GM18520 (cell line): Measurements from ENCODE around the gene OPTC.
"Not testable (repeated sequence)": the region's sequence is repeated elsewhere in the genome, so short reads cannot be mapped to it uniquely, and the experiment has no call there.

ENCODE experiments used
- ATAC-seq: cut with Tn5 transposase; IDR thresholded peaks from one replicate; pipeline ENCODE4 v1.9.1; 2021; ENCODE audit not compliant: unreplicated experiment

The OPTC gene, protein sequence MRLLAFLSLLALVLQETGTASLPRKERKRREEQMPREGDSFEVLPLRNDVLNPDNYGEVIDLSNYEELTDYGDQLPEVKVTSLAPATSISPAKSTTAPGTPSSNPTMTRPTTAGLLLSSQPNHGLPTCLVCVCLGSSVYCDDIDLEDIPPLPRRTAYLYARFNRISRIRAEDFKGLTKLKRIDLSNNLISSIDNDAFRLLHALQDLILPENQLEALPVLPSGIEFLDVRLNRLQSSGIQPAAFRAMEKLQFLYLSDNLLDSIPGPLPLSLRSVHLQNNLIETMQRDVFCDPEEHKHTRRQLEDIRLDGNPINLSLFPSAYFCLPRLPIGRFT

DNA sequence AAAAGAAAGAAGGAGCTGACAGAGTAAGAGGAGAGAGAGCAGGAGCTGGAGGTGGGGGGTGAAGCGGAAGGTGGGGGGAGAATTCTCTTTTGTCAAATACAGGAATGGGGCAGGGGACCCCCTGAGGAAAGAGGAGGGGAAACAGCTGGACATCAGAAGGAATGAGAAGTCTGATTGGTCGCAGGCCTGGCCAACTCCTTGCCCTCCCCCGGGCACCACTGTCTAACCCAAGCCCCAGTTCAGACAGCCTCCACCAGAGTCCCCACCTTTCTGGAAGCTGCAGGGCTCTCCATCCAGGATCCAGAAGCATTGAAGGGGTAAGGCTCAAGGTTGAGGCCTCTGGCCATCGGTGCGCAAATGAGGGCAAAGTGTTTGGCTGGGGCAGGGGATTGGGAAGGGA is at the start of gene OPTC:
TSS of gene OPTC (plus strand) at position 253 of the 400 bp plus-strand sequence. CDS start 1,853 bp downstream, outside the sequence.
- ATAC-seq, result no peak

DNA sequence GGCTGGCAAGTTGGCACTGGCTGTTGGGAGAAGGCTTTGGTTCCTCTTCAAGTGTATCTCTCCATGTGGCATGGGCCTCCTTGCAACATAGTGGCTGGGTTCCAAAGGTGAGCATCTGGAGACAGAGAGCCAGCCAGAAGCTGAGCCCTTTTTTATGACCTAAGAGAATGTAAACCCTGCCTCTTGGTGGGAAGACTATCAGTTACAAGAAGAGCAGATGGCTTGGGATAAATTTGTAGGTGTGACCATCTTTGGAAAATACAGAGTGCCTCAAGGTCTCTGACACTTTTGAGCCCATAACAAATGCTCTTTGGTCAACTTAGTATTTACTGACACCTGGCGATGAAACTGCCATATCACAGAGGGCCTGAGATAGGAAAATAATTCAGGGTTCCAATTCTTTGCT is 49.8 kb upstream of the OPTC start:
- no peak for ATAC-seq

DNA sequence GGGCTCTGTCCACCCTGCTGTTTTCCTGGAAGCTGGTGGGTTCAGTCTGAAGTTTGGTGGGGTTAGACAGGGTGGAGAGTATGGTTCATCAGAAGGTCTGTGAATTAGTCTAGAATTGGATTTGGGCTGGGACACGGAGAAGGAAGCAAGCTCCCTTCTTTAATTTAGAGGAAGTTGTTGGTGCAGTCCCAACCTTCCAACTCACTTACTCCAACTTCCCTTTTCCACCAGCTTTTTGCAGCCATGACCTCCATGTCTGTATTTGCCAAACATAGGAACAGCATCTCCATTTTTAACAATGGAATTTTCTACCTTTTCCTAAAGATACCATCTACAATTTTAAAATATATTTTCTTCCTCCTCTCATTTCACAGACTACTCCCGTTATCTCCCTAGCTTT is 46.8 kb upstream of the OPTC start:
- no peak for ATAC-seq

DNA sequence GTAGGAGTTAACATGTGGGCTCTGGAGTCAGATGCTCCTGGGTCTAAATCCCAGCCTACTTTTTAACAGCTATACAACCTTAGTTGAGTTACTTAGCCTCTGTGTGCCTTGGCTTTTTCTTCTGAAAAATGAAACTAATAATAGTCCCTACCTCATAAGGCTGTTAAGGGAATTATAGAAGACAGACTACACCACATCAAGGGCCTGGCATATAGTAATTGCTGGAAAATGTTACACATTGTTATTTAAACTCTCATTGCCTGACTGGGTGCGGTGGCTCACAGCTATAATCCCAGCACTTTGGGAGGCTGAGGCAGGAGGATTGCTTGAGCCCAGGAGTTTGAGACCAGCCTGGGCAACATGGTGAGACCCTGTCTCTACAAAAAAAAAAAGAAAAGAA is 46.4 kb upstream of the OPTC start:
- ATAC-seq, result not testable (repeated sequence)

DNA sequence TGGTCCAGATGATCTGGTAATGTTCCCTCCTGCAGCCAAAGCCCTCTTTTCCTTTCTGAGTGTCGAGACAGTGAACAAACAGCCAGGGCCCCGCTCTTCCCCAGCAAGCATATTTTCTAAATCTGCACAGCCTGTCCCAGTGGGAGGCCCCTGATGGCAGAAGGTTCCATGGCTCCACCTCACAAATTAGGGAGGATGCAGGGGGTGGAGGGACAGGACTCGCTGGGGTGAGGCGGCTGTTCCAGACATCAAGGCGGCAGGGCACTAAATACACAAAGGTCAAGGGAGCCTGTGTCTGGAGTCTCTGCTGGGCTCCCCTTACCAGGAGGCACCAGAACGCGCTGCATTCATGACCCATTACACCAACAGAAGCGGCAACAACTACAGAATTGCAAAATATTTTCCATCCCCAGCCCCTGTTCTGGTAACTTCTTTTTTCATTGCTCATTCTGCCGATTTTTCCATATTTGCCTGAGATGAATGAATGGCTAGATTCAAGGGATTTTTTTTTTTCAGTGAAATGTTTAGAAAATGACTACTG is 45.4 kb upstream of the OPTC start:
- ATAC-seq, result no peak

DNA sequence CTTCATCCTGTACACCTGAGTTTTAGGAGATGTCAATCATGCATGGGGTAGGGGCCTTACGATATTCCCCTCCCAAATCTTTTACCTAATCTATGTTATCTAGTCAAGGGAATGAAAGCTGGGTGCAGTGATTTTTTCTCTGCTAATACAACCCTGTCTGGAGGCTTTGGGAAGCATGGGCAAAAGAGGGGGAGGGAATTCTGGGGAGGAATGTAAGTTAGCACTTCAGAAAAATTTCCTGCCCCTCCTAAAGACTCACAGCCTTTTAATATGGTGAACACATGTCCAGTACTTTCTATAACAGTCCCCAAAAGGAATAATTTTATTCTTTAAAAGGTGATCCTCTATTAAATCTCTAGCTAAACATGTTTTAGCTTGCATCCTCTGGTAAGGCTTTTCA is 44.0 kb upstream of the OPTC start:
- no peak for ATAC-seq

DNA sequence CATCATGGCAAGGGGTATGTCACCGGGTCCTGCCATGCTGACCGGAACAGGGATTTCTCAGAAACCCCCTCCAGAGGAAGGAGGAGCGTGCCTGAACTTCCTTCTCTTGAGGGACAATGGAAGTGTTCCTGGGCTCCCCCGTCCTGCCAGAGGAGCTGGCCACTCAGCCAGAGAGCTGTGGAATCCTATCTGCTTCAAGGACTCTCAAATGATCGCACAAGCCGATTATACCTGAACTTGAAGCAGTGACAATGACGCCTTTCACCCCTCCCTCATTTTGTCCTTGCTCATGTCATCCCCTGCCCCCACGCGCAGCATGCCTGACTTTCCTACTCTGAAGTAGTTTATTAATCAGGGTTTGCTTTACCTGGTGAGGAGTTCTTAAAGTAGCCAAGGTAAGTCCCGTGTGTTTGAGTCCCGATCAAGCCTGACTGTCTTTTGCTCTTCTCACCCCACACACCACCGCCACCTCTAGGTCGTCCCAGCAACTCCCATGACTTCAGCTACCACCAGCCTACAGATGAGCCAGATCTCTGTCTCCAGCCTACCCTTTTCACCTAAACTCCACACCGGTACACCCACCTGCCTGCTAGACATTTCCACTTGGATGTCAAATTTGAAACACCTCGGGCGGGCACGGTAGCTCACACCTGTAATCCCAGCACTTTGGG is 43.3 kb upstream of the OPTC start:
- ATAC-seq, result no peak

DNA sequence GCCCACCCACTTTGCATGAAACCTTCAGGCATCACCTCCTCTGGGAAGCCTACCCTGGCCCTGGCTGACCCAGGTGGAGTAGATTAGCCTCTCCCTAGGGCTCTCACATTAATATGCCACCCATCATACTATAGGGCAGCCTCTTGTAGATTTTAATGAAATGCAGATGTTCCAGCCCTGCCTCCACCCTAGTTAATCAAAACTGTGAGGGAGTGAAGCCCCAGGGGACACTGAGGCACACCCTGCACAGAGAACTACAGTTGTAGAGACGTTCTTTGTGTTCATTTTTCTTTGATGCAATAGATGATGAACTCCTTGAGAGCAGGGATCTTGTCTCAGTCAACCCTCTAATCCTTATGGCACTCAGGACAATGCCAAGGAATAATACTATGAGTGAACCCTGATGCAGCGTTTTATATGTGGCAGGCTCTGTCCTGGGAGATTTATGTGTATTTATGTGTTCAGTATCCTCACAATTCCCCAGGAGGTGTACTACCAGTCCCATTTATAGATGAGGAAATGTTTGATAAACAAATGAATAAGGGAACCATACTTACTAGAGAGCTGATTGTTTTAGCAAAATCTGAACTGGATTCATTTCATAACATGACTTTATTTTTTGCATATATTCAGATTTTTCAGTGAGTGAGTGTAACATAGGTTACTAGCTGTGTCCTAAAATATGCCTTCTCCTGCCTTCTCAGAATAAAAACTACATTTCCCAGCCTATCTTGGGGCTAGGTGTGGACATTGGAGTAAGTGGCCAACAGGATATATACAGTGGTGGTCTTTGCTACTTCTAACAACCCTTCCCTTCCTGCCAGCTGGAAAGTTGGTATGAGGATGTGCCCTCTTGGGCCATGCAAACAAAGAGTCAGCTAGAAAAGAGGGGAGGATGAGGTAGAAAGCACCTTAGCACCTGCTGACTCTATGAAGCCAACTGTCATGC is 41.8 kb upstream of the OPTC start:
- no peak for ATAC-seq

DNA sequence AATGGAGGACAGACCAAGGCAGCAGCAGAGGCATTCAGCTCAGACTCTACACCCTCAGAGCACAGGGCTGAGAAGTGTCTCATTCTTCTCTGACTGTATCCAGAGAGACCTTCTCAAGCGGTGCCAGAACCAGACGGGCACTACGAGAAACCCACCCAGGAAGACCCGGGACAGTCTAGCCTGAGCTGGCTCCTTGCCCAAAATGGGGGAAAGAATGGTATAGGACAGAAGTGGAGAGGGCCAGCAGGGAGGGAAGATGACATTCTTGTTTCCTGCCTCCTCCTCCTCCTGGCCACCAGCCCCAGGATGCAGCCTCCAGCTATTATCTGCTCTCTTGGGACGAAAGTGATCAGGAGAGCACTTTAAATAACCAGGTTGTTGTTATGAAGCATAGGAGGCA is 40.9 kb upstream of the OPTC start:
- no peak for ATAC-seq

DNA sequence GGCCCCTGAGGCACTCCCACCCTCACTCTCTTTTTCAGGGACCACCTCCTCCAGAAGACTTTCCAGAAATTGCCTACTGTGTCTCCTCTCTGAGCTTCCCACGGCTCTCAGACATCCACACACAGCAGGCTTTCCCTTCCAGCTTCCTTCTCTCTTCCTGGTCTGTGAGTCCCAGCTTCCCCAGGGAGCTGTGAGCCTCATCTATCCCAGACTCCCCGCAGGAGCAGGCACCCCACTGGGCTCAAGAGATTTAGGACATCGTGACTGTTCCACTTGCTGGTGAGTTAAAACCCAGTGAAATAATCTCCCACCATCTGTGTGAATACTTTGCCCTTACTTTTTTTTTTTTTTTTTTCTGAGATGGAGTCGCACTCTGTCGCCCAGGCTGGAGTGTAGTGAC is 40.3 kb upstream of the OPTC start:
- no peak for ATAC-seq

DNA sequence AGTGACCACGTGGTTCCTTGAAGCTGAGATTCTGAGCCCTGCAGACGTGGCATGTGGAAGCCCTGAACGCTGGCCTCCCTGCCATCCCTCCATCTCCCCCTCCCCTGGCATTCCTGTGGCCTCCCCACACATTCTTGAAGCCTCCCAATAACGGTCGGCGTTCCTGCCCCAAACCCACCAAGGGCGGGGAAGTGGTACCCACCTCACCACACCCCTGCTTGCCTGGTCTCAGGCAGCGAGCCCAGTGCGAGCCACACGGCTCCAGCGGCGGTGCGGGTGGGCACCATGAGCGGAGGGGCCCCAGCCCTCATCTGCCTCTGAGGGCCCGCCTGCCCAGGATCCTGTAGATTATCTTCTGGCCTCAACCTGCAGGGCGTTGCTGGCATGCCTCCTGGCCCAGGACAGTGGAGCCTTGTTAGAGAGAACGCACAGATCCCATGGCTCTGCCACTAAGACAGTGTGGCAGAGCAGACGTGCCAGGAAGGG is 38.9 kb upstream of the OPTC start:
- no peak for ATAC-seq

DNA sequence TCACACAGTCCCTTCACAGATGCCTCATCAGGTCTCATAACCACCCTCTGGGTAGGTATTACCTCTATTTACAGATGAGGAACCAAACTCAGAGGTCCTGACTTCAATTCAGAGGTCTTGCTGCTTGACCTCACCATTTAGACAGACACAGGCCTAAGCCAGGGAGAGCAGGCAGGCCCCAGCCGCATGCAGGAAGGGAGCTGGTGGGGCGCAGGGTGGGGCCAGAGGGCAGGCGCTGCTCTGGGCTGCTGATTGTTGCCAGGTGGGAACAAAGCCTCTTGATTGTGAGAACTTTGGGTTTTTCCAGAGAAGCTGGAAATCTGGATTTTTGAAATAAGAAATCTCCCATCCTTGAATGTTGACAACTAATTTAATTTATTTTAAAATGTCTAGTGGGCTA is 38.2 kb upstream of the OPTC start:
- no peak for ATAC-seq

DNA sequence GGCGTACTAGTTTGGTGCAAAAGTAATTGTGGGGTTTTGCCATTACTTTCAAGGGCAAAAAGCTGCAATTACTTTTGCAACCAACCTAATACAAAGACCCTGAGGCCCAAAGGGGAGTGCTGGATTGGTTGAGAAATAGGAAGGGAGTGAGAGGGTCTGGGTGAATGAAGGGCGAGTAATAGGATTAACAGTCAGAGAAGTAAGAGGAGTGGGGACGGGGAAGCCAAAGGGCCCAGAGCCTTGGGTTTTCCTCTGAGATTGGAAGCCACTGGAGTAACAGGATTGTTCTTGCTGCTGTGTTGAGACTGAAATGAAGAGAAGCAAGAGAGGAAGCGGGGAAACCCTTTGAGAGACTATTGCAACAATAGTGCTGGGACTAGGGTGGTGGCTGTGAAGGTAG is 37.4 kb upstream of the OPTC start:
- ATAC-seq, result no peak

DNA sequence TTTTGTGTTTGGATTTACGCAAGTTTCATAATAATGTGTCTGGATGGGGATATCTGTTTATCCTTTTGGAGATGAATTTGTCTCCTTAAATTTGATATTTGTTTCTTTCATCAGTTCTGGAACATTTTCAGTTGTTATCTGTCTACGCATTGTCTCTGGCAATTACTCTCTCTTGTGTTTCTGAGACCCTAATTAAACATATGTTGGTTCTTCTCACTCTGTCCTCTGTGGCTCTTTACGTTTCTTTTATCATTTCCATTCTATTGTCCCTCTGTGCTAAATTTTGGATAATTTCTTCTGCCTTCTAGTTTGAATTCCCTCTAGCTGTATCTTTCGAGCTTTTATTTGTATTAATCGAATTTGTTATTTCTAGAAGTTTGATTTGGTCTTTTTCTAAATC is 35.9 kb upstream of the OPTC start:
- ATAC-seq, result no peak

DNA sequence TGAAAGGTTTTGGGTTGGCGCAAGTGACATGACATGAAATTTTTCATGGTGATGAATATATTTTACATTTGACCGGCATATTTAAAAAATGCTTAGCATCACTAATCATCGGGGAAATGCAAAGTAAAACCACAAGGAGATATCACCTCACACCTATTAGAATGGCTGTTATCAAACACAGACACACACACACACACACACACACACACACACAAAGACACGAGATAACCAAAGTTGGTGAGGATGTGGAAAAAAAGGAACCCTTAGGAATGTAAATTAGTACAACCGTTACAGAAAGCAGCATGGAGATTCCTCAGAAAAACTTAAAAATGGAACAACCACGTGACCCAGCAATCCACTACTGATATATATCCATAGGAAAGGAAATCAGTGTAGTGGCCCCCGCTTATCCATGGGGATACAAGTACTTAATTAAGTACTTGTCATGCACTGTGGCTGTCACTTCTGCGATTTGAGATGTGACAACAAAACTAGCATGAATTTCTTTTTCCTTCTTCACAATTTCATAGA is 34.2 kb upstream of the OPTC start:
- ATAC-seq, result no peak

DNA sequence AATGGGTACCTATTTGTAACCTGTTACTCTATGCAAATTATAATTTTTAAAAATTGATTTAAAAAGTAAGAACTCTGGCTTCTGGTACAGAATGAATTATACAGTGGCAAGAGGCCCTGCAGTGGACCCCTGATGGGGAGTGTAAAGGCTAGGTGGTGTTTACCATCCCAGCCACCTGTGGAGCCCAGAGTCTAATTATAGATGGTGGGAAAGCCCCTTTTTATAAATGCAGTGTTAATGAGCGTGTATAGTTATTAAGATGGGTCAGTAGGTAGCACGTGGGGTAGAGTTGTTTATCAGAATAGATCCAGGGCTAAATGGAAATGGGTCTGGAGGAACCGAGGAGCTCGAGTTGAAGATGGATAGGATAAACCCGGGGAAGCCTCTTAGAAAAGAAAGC is 32.2 kb upstream of the OPTC start:
- no peak for ATAC-seq

DNA sequence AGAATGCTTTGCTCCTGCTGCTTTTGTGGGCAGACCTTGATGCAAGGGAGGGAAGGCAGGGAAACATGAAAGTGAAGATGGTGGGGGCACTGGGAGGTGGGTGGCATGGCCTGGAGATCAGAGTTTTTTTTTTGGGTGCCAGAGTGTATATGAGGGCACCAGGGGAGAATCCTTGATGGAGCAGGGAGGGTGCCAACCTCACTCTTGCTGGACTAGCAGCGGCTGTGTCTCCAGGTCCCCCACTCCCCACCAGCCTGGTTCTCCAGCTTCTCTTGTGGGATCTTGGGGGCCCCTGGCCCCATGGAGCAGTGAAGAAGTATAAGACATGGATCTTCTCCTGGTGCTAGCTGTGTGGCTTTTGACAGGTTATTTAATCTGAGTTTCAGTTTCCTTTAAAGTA is 31.8 kb upstream of the OPTC start:
- ATAC-seq, result no peak

DNA sequence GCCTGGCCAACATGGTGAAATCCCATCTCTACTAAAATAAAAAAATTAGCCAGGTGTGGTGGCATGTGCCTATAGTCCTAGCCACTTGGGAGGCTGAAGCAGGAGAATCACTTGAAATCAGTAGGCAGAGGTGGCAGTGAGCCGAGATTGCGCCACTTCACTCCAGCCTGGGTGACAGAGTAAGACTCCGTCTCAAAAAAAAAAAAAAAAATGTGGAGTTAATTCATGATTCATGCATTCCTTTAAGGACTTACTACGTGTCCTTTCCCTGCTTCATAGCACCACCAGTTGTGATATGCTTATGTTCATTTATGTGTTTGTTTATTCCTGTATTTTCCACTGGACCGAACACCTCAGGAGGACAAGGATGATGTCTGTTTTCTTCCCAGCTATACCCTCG is 31.1 kb upstream of the OPTC start:
- ATAC-seq, result no peak

DNA sequence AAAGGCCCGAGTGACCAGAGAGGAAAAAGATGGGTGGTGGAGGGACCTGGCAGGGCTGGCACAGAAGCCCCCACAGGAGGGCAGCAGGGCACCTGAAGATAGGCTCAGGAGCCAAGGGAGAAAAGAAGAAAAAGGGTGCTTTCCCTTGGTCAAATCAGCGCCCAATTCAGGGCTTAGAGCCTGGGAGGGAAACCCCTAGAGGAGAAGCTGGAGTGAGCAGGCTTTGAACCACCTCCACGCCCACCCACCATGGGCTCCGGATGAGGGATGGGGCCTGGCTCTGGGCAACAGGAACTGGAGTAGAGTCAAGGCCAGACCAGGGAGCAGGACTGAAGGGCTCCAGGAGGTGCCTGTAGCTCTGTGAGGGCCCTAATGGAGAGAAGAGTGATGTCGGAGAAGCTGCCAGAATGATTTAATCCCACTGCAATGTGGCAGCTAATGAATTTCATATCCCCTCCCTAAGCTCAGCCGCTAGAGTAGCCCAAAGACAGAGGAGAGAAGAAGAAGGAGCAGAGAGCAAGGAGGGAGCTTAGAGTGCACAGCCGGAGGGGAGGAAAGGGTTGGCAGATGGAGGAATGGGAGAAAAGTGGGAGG is 30.4 kb upstream of the OPTC start:
- ATAC-seq, result no peak

DNA sequence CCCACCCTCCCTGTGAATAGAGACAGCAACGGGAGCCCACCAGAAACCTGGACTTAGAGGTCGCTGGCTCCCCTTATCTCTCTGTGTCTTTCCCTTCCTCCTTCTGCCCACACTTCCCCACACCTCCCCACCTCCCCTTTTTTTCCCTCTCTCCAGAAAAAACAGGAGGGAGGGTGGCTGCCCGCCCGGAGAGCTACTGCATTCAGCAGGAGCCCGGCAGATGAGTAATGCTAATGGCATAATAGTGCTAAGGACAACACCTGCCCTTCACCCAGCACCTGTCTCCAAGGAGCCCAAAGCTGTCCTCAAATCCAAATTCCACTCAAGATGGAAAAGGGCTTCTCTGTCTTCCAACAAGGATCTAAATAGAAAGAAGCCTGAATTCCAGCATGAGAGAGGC is 29.7 kb upstream of the OPTC start:
- ATAC-seq, result no peak

DNA sequence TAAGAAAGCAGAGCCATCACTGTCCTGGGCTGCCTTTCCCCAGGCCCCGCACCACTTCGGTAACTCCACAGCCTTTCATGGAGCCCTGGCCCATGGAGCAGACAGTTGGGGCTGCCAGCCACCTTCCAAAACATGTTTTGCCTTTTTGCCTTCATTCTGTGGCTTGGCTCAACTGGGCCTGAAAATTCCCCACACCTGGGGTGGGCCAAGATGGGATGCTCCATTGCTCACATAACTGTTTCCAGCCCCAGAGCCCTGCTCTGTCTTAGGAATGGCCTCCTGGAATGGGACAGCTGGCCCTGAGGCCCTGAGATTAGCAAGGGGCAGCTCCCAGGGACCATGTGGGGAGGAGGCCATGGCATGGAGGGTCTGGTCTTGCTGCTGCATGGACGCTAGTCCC is 29.2 kb upstream of the OPTC start:
- ATAC-seq, result no peak
